Suprapubic skin (tissue), 3 donors: Measurements from ENCODE around the gene SYTL1.

Experiments used
- CTCF ChIP-seq, 2 donors: fragments of 200-600 bp in 1 of 2; fragments of 450-650 bp in 1 of 2; sonication (generic) in 1 of 2; IDR thresholded peaks; one replicate each; pipeline ENCODE4 v1.5.1; 2016 to 2019; ENCODE audit warnings: antibody characterized with exemption in 2 of 2, mild to moderate bottlenecking in 1 of 2, moderate library complexity in 1 of 2
- EP300 ChIP-seq: sonication (generic); formaldehyde crosslinking; IDR thresholded peaks from one replicate; pipeline ENCODE4 v1.6.1; 2017; ENCODE audit warnings: antibody characterized with exemption

DNA sequence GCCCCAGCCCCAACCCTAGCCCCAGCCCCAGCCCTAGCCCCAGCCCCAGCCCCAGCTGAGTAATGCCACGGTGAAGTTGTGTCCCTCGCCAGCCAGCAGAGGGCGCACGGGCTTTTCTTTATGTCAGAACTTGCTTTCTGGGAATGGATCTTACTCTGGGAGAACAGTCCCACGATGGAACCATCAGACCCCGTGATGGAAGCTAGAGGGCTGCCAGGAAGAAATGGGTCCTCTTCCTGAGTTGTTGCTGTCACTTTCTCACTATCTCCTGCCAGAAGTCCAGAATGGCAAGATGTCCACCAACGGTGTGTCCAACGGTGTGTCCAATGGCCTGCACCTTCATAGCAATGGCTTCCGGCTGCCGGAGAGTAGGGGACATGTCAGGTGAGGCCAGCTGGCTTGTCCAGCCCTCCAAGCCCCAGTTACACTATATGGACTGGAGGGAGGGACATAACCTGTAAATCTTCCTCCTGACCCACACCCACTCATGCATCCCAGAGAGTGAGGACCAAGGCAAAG is 45.0 kb upstream of the SYTL1 start:
- peak in 1 of 2 donors; percentile 71 for TF ChIP-seq CTCF (IDR thresholded peaks at IDR 0.05)
- TF ChIP-seq EP300, result no peak
